IPS-20b (cell line): ENCODE measurements around the gene TPGS1.

Experiments used
- H3K27ac ChIP-seq: one replicate; pipeline ENCODE4 v1.5.1; 2013; ENCODE audit warnings: low read length
- H3K27me3 ChIP-seq: 2 replicates; pipeline ENCODE4 v1.6.1; 2013; ENCODE audit warnings: mild to moderate bottlenecking, low read length, inconsistent platforms; ENCODE audit not compliant: insufficient read depth
- H3K36me3 ChIP-seq: 2 replicates; pipeline ENCODE4 v1.6.1; 2013; ENCODE audit warnings: low read depth, mild to moderate bottlenecking, inconsistent platforms, low read length, moderate library complexity; ENCODE audit not compliant: insufficient read depth
- H3K4me1 ChIP-seq: 2 replicates; pipeline ENCODE4 v1.6.1; 2013; ENCODE audit warnings: mild to moderate bottlenecking, control low read depth, inconsistent platforms, low read length, moderate library complexity; ENCODE audit not compliant: insufficient read depth
- H3K4me3 ChIP-seq: 2 replicates; pipeline ENCODE4 v1.5.1; 2013; ENCODE audit warnings: mild to moderate bottlenecking, low read length, inconsistent platforms
- H3K9ac ChIP-seq: 2 replicates; pipeline ENCODE4 v1.6.1; 2013; ENCODE audit warnings: low read depth, mild to moderate bottlenecking, inconsistent platforms, low read length, moderate library complexity
- H3K9me3 ChIP-seq: 2 replicates; pipeline ENCODE4 v1.6.1; 2013; ENCODE audit warnings: mild to moderate bottlenecking, low read depth, low read length, inconsistent platforms; ENCODE audit not compliant: insufficient read depth

TPGS1 gene

GRCh38 chr19:517721-518597, 10.7 kb downstream of the TPGS1 start:
- peaks cover 8% of the 10 kb centered on the region; the same call in 1 of the 2 replicates for H3K36me3 ChIP-seq
- no peak overlapping the region for H3K4me3 ChIP-seq
- H3K9ac ChIP-seq, result no peak overlapping the region
- H3K27me3 ChIP-seq, result peaks cover 33% of the 10 kb centered on the region
- no peak overlapping the region for H3K27ac ChIP-seq
- H3K4me1 ChIP-seq, result no peaks in the 10 kb centered on the region
- H3K9me3 ChIP-seq, result no peaks in the 10 kb centered on the region

- Histone ChIP-seq H3K9me3 (no peaks in the 10 kb centered on the region), H3K36me3 (peaks cover 7% of the 10 kb centered on the region; the same call in 1 of the 2 replicates), H3K4me3 (peak overlapping the region; percentile 33; the same call in 1 of the 2 replicates), H3K27ac (no peak overlapping the region), H3K9ac (no peak overlapping the region), H3K27me3 (peaks cover 26% of the 10 kb centered on the region), H3K4me1 (no peaks in the 10 kb centered on the region)
Measured at GRCh38 chr19:518598-519231, 11.4 kb downstream of the TPGS1 start.

- H3K27me3 ChIP-seq, result peaks cover 18% of the 10 kb centered on the region
- no peaks in the 10 kb centered on the region for H3K4me1 ChIP-seq
- no peak overlapping the region for H3K27ac ChIP-seq
- H3K36me3 ChIP-seq, result no peaks in the 10 kb centered on the region
- no peaks in the 10 kb centered on the region for H3K9me3 ChIP-seq
- no peak overlapping the region for H3K9ac ChIP-seq
- no peak overlapping the region for H3K4me3 ChIP-seq
Measured at GRCh38 chr19:519449-519865, 12.2 kb downstream of the TPGS1 start.

DNA sequence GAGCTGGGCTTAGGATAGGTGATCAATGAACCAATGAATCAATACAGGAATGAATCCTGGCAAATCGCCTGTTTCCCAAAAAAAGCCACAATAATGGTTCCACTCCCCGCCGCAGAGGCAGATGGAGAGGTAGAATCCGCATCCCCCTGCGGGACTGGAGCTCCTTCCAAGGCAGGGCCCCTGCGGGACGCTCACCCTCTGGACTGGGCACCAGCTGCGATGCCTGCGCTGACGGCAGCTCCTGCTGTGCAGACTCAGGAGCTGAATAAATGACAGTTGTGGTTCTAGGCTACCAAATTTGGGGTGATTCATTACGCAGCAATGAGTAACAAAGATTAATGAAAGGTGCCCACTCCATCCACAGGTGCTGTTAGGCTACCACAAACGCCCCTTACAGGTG, 15.4 kb downstream of the TPGS1 start:
- H3K27ac ChIP-seq, result no peak overlapping the region
- no peaks in the 10 kb centered on the region for H3K4me1 ChIP-seq
- H3K9ac ChIP-seq, result no peak overlapping the region

GRCh38 chr19:524062-524674, 16.9 kb downstream of the TPGS1 start:
- Histone ChIP-seq H3K4me1 (no peaks in the 10 kb centered on the region), H3K27ac (no peak overlapping the region), H3K36me3 (no peaks in the 10 kb centered on the region), H3K27me3 (peaks cover 17% of the 10 kb centered on the region), H3K9me3 (no peaks in the 10 kb centered on the region), H3K9ac (no peak overlapping the region), H3K4me3 (no peak overlapping the region)

More for the DNA sequence above, 15.4 kb downstream of the TPGS1 start:
- Histone ChIP-seq H3K9me3 (no peaks in the 10 kb centered on the region), H3K27me3 (peaks cover 17% of the 10 kb centered on the region), H3K36me3 (no peaks in the 10 kb centered on the region), H3K4me3 (no peak overlapping the region)

GRCh38 chr19:525029-525428, 17.7 kb downstream of the TPGS1 start:
- Histone ChIP-seq H3K9me3 (no peaks in the 10 kb centered on the region), H3K27me3 (peaks cover 8% of the 10 kb centered on the region), H3K4me1 (no peaks in the 10 kb centered on the region), H3K27ac (no peak overlapping the region), H3K36me3 (no peaks in the 10 kb centered on the region), H3K9ac (no peak overlapping the region), H3K4me3 (no peak overlapping the region)

GRCh38 chr19:525857-526419, 18.6 kb downstream of the TPGS1 start:
- H3K9ac ChIP-seq, result no peak overlapping the region
- H3K27ac ChIP-seq, result no peak overlapping the region
- peaks cover 3% of the 10 kb centered on the region for H3K27me3 ChIP-seq
- no peaks in the 10 kb centered on the region for H3K36me3 ChIP-seq
- no peak overlapping the region for H3K4me3 ChIP-seq
- H3K9me3 ChIP-seq, result no peaks in the 10 kb centered on the region
- H3K4me1 ChIP-seq, result no peaks in the 10 kb centered on the region

DNA sequence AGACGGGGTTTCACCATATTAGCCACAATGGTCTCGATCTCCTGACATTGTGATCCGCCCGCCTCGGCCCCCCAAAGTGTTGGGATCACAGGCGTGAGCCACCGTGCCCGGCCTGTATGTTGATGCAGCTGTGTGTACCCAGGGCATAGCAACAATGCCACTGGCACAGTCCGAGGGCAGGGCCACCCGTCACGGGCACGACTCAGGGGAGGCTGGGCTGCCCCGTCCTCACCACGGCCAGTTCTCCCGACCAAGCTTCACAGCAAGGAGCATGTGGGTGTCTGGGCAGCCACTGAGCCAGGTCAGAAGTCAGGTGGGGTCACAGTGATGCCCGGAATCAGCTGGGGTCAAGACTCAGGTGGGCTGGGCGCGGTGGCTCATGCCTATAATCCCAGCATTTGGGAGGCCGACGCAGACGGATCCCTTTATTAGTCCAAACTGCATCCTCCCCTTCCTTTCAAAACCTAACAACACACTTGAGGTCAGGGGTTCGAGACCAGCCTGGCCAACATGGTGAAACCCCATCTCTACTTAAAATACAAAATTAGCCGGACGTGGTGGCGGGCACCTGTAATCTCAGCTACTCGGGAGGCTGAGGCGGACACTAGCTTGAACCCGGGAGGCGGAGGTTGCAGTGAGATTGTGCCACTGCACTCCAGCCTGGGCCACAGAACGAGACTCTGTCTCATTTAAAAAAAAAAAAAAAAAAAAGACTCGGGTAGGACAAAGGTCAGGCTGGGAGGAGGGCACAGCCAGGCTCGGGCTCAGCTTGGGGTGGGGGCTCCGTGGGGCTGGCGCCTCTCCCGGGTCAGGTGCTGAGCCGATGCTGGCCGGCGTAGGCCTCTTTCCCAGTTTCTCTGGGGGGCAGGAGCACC, 23.1 kb downstream of the TPGS1 start:
- H3K27me3 ChIP-seq, result no peaks in the 10 kb centered on the region; the same call in 1 of the 2 replicates
- H3K9ac ChIP-seq, result peak overlapping the region; percentile 68; the same call in 1 of the 2 replicates
- peak overlapping the region; percentile 75; the same call in 1 of the 2 replicates for H3K4me3 ChIP-seq
- H3K4me1 ChIP-seq, result no peaks in the 10 kb centered on the region
- H3K27ac ChIP-seq, result peak overlapping the region; percentile 56
- H3K36me3 ChIP-seq, result peaks cover under 1% of the 10 kb centered on the region; the same call in 1 of the 2 replicates
- H3K9me3 ChIP-seq, result no peaks in the 10 kb centered on the region

- H3K9ac ChIP-seq, result peak overlapping the region; percentile 68; the same call in 1 of the 2 replicates
- H3K9me3 ChIP-seq, result no peaks in the 10 kb centered on the region
- H3K36me3 ChIP-seq, result peaks cover 8% of the 10 kb centered on the region; the same call in 1 of the 2 replicates
- H3K4me3 ChIP-seq, result peak overlapping the region; percentile 75; the same call in 1 of the 2 replicates
- H3K27me3 ChIP-seq, result no peaks in the 10 kb centered on the region; the same call in 1 of the 2 replicates
- peak overlapping the region; percentile 56 for H3K27ac ChIP-seq
- no peaks in the 10 kb centered on the region for H3K4me1 ChIP-seq
Measured at GRCh38 chr19:531009-531752, 23.9 kb downstream of the TPGS1 start.

DNA sequence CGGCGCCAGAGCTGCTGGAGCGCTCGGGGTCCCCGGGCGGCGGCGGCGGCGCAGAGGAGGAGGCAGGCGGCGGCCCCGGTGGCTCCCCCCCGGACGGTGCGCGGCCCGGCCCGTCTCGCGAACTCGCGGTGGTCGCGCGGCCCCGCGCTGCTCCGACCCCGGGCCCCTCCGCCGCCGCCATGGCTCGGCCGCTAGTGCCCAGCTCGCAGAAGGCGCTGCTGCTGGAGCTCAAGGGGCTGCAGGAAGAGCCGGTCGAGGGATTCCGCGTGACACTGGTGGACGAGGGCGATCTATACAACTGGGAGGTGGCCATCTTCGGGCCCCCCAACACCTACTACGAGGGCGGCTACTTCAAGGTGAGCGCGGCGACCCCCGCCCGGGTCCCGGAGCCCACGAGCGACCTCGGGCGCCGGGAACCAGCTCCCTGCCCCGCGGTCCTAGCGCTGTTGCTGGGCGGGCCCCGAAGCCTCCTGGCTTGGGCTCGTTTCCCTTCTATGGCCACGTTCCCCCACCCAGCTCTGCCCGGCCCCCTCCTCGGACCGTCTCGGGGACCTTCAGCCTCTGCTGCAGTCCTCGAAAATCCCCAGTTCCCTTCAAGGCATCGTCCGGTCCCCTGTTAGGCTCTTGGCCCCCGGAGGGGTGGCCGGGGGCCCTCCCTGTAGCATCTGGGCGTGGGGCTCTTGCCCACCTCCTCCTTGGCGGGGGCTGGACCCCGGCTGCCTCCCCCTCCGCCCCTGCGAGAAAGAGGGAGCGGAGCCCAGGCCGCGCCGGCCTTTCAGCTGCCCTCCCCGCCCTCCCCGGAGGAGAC, 24.7 kb downstream of the TPGS1 start, which contains the start of gene CDC34:
Gene CDC34, plus strand, starts transcription at position 8 of the 808 bp plus-strand sequence. Its CDS starts 172 bp downstream, at position 180.
- Histone ChIP-seq H3K27me3 (no peaks in the 10 kb centered on the region), H3K9me3 (no peaks in the 10 kb centered on the region), H3K36me3 (peaks cover 16% of the 10 kb centered on the region), H3K27ac (peak within 1 kb of the TSS; percentile 56), H3K4me1 (no peaks in the 10 kb centered on the region), H3K4me3 (peak within 1 kb of the TSS; percentile 88), H3K9ac (peak within 1 kb of the TSS; percentile 87)
